GM19467 (cell line): ENCODE results near the gene IFFO2.

ENCODE experiments used
- ATAC-seq: cut with Tn5 transposase; IDR thresholded peaks from one replicate; pipeline ENCODE4 v1.9.1; 2021; ENCODE audit warnings: mild to moderate bottlenecking, moderate library complexity; ENCODE audit not compliant: unreplicated experiment

IFFO2 gene

GRCh38 chr1:18972991-18973390 is 16.5 kb upstream of the IFFO2 start:
- ATAC-seq = no peak

- no peak for ATAC-seq
Measured at GRCh38 chr1:18972531-18972930, 16.1 kb upstream of the IFFO2 start.

- ATAC-seq = no peak
Measured at GRCh38 chr1:18970762-18971161, 14.3 kb upstream of the IFFO2 start.

- ATAC-seq = no peak
Measured at GRCh38 chr1:18970358-18970757, 13.9 kb upstream of the IFFO2 start.

GRCh38 chr1:18967066-18967690 is 10.7 kb upstream of the IFFO2 start:
- ATAC-seq = no peak

- no peak for ATAC-seq
Measured at GRCh38 chr1:18965206-18966173, 9.0 kb upstream of the IFFO2 start.

GRCh38 chr1:18963968-18964367 is 7.5 kb upstream of the IFFO2 start:
- no peak for ATAC-seq

- ATAC-seq = no peak
Measured at GRCh38 chr1:18962855-18963737, 6.6 kb upstream of the IFFO2 start.

- ATAC-seq = no peak
Measured at GRCh38 chr1:18962121-18962721, 5.7 kb upstream of the IFFO2 start.

GRCh38 chr1:18960821-18961220 is 4.3 kb upstream of the IFFO2 start:
- ATAC-seq = no peak

GRCh38 chr1:18960409-18960808 is 3.9 kb upstream of the IFFO2 start:
- ATAC-seq = no peak

GRCh38 chr1:18959591-18959990 is 3.1 kb upstream of the IFFO2 start:
- no peak for ATAC-seq

- no peak for ATAC-seq
Measured at GRCh38 chr1:18957532-18958300, 1.2 kb upstream of the IFFO2 start.

GRCh38 chr1:18957136-18957521 is 653 bp upstream of the IFFO2 start:
- no peak for ATAC-seq

- peak; percentile 18 for ATAC-seq
Measured at GRCh38 chr1:18955441-18956192, 859 bp downstream of the IFFO2 start.

GRCh38 chr1:18955131-18955440 is 1.4 kb downstream of the IFFO2 start:
- ATAC-seq = no peak

- ATAC-seq = no peak
Measured at GRCh38 chr1:18954270-18955071, 2.0 kb downstream of the IFFO2 start.

- ATAC-seq = no peak
Measured at GRCh38 chr1:18953731-18954231, 2.7 kb downstream of the IFFO2 start.
